ENCODE measurements around the gene ANTXR1.

The ANTXR1 gene

GRCh38 chr2:69100220-69100723 lies 87.3 kb downstream of the ANTXR1 start:
- DNase-seq: no peak

GRCh38 chr2:69102041-69102593 lies 89.1 kb downstream of the ANTXR1 start:
- DNase-seq: no peak

- no peak for DNase-seq
These were observed 90.4 kb downstream of the ANTXR1 start for GRCh38 chr2:69103419-69103818.

- DNase-seq: no peak
These were observed 91.3 kb downstream of the ANTXR1 start for GRCh38 chr2:69104261-69104660.

- no peak for DNase-seq
These were observed 96.3 kb downstream of the ANTXR1 start for GRCh38 chr2:69109255-69109654.

DNA sequence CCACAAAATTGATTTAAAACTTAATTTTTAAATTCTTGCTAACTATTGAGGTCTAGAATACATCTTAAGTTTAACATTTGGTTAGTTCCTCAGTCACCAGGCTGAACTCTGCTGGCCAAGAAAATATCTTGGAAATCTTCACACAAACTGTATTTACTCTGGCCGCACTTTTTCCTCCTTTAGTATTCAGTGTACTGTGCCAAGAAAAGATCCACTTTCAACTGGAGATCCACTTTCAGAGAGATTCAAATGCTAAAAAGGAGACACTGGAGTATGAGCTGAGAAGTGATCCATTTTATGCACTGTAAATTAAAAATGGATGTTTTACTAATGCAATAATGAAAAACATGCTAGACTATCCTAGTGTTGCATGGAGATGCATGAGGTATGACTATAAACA lies 98.1 kb downstream of the ANTXR1 start:
- no peak for DNase-seq

- DNase-seq: no peak
These were observed 100.6 kb downstream of the ANTXR1 start for GRCh38 chr2:69113627-69114026.

GRCh38 chr2:69114534-69114933 lies 101.6 kb downstream of the ANTXR1 start:
- DNase-seq: no peak

GRCh38 chr2:69116438-69116837 lies 103.5 kb downstream of the ANTXR1 start:
- no peak for DNase-seq

DNA sequence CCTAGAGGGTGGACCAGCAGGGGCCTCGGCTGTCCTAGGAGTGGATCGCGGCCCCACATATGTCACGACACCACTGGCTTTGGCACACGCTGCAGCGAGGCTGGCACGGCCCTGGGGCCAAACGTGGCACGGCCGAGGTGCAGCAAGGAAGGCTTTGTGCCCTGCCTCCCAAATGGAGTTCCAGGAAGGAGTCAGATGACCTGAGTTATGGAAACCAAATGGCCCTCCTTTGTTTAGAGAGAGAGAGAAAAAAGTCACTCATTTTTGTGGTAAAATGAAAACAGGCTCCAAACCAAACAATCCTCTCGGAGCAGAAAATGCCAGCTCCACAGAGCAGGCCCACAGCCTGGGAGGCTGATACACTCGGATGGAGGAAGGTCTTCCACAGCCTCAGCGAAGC lies 105.6 kb downstream of the ANTXR1 start:
- DNase-seq: no peak

DNA sequence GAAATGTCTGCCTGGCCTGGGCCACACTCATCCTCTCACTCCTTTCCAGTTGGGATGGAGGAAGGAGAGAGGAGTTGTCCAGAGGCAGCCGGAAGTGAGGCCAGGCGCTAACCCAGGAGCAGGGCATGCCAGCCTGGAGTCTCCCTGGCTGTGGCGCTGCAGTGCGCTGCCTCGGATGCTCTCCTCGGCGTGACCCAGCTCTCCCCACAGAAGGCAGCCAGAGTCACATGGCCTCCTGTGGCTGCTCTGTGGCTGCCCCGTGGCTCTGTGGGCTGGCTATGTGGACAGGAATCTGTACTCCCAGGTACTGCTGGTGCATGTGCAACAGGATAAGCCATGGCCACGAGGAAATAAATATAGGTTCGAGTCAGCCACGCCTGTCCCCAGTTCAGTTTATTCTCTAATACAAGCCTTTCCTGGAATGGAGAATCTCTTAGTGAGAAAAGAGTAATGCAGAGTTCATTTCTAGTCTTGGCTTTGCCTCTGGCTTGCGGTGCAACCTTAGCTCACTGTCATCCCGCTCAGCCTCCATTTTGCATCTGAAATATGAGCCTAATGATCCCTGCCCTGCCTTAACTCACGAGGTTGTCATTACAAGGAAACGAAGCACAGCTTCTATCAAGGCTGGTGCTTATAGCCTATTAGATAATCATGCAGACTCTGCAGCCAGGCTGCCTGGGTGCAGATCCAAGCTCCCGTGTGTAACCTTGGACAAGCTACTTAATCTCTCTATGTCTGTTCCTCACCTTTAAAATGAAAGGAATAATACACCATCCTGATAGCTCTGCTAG lies 106.3 kb downstream of the ANTXR1 start:
- no peak for DNase-seq

DNA sequence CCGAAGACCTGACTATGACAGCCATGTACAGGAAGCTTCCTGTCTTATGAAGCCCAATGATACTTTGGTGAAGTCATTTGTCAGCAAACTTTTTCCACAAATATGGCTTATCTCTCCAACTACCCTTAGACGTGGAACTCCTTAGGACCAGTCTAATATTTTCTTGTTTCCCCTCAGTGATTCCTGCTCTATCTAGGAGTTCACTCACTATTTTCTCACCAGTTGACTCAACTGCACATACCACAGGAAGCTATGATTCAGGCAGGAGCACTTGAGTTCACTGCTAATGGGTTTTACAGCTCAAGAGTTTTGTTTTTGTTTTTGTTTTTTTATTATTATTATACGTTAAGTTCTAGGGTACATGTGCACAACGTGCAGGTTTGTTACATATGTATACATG lies 109.3 kb downstream of the ANTXR1 start:
- DNase-seq: no peak

DNA sequence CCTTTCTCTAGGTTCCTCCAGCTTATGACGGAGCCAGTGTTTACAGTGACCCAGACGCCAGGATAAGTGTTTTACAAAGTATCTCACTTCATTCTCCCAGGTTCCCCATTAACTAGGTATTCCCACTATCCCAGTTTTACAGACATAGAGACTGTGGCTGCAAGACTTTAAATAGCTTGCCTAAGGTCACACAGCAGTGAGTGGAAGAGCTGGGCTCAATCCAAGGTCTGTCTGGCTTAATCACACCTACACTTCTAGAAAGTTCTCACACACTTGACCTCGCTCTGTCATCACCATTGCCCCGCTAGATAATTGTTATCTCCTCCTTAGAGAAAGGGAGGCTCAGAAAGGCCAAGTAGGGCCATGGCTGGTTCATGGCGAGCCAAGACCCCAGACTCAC lies 110.2 kb downstream of the ANTXR1 start:
- DNase-seq: no peak

- no peak for DNase-seq
These were observed 111.4 kb downstream of the ANTXR1 start for GRCh38 chr2:69124343-69124742.

GRCh38 chr2:69125816-69126215 lies 112.8 kb downstream of the ANTXR1 start:
- DNase-seq: no peak

DNA sequence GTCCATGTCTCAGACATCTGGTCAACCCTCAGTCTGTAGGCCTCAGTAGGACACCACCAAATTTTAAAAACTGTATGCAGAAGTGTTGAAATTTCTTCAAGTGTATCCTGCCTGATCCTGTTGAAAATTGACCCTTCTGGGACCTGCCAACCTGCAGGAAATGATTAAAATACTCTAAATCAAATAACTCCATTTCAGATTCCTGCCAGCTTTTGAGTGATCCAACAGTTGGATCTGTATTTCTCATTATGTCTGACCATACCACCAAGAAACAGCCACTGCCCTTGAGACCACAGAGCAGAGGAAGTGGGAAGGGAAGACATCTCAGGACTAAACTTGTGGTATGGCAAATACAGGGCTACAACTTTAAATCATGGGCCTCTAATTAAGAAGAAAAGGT lies 113.4 kb downstream of the ANTXR1 start:
- no peak for DNase-seq

GRCh38 chr2:69131452-69131851 lies 118.5 kb downstream of the ANTXR1 start:
- no peak for DNase-seq

DNA sequence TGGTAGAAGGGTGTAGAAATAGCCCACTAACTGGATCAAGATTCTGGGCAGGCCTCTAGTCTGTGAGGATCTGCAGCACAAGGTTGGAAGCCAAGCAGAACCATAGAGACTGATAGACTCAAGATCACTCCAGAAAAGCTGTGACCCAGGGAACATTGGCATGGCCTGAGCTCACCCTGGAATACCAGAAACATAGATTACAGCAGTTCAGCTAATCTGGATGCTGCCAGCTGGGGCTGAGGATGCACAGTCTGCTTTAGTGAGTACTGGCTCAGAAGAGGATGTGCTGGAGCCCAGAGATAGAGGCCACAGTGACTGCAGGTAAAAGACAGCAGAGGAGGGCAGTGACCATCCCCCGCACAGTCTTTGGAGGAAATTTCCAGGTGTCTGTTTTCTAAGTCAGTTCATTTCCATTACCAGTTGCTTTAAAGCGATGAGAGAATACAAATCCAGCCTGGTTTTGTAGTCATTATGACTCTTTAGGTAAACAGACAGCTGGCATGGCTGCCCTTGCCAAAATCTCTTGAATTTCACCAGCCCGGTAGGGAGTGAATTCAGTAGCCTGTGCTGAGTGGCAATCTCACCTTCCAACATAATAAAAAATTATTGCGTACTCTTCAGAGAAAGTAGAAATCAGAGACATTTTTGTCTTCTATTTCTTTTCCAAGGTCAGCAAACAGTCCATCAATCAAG lies 119.2 kb downstream of the ANTXR1 start:
- no peak for DNase-seq

- no peak for DNase-seq
These were observed 120.1 kb downstream of the ANTXR1 start for GRCh38 chr2:69132960-69133590.

- DNase-seq: no peak
These were observed 120.9 kb downstream of the ANTXR1 start for GRCh38 chr2:69133898-69134297.

GRCh38 chr2:69134306-69134945 lies 121.4 kb downstream of the ANTXR1 start:
- DNase-seq: no peak

DNA sequence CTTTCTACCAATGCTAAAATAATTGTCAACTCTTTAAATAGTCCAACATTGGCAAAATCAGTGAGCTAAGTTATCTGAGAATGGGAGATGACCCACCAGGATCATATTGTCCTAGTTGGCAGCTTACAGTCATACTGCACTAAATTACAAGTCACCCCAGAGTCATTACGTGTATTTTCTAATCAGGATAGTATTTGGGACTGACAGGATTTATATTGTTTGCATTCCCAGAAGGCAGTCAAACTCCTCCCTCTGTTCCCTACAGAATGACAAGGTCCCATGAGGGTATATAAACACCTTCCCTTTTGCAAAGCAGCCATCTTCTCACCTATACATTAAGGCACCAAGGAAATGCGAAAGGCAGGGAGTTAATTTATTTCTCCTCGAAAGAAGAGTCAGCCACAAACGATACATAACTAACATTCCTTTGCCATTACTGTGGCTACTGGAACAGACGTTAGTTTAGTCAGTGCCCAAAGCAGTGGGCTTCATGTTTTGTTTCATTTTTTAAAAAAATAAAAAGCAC lies 125.3 kb downstream of the ANTXR1 start:
- no peak for DNase-seq

Measured in activated CD8-positive, alpha-beta memory T cell treated with anti-CD3 and anti-CD28 coated beads, Interleukin-2, amount 50 U/mL, for 4 hours (primary cell).